ENCODE measurements around the gene NLRC5.
"Not testable (repeated sequence)": the region's sequence is repeated elsewhere in the genome, so short reads cannot be mapped to it uniquely, and the experiment has no call there.

NLRC5 gene

DNA sequence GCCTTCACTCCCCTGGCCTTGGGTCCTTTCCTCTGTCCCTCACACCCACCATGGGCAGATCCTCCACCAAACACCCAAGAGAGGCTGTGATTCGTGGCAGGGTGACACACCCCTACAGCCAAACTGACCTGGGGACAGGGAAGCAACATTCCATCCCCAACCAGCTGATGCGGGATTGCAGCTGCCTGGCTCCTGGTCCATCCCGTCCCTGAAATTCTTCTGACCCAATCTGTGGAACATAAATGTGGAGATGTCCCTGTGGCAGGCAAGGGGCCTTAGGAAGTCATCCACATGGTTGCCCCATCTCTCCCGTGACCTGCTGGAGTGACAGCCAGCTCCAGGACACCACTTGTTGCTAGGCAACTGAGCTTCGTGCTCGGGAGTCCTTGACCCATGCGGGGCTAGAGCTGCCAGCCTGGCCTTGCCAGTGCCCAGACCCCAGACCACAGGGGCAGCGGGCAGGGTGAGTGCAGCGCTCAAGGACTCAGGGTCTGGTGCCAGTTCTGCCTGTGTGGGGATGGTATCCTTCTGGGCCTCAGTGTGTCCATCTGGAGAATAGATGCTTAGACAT is 69.0 kb downstream of the NLRC5 start:
- POLR2A ChIA-PET, result no interaction called here
- no peak overlapping the region for H3K4me3 ChIP-seq (ENCODE audit: low read depth, low read length)
- CTCF ChIA-PET, result interaction anchor here (1.8 to 8.7 kb wide), 2 partner anchors 13 to 26 kb away, joined by 7 to 38 read pairs; no protein-coding TSS in a partner anchor
- DNase-seq (ENCODE audit: low read depth, low spot score), result no peak
- TF ChIP-seq, protein P1, sequence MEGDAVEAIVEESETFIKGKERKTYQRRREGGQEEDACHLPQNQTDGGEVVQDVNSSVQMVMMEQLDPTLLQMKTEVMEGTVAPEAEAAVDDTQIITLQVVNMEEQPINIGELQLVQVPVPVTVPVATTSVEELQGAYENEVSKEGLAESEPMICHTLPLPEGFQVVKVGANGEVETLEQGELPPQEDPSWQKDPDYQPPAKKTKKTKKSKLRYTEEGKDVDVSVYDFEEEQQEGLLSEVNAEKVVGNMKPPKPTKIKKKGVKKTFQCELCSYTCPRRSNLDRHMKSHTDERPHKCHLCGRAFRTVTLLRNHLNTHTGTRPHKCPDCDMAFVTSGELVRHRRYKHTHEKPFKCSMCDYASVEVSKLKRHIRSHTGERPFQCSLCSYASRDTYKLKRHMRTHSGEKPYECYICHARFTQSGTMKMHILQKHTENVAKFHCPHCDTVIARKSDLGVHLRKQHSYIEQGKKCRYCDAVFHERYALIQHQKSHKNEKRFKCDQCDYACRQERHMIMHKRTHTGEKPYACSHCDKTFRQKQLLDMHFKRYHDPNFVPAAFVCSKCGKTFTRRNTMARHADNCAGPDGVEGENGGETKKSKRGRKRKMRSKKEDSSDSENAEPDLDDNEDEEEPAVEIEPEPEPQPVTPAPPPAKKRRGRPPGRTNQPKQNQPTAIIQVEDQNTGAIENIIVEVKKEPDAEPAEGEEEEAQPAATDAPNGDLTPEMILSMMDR (IDR thresholded peaks at IDR 0.05; ENCODE audit: insufficient read depth, low read length, missing control alignments), result no peak

DNA sequence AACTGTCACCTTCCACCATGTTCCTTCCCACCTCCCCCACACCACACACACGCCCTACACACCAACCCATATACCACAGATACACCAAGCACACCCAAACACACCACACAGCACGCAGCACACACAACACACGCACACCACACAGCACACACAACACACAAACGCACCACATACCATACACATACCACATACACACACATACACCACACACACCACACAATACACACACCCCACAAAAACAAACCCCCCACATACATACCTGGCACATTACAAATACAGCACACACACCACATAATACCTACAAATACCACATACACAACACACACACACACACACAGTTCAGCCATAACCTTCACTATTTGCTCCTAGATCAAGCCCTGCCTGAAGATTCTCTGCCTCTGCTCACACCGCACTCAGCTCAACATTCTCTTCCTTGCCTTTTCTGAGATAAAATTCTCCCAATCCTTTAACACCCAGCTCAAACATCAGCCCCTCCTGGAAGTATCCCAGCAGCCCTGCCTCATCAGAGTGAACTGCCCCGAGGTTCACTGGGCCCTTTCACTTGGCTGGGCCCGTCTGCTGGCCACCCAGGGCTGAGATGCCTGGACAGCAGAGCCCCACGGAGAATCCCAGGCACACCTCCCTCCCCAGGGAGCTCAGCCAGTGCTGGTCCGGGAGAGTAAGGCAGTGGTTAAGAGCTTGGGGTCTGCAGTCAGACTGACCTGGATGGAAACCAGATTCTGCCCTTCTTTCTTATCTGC is 71.1 kb downstream of the NLRC5 start:
- ChIA-PET CTCF (interaction anchor here (2.2 to 8.7 kb wide), 4 partner anchors 9 to 32 kb away, joined by 6 to 38 read pairs (median 22); partner anchors contain the start of gene CPNE2), POLR2A (no interaction called here)
- TF ChIP-seq, protein P1 (IDR thresholded peaks at IDR 0.05; ENCODE audit: insufficient read depth, low read length, missing control alignments), result no peak
- no peak for DNase-seq (ENCODE audit: low read depth, low spot score)
- no peak overlapping the region for H3K4me3 ChIP-seq (ENCODE audit: low read depth, low read length)

DNA sequence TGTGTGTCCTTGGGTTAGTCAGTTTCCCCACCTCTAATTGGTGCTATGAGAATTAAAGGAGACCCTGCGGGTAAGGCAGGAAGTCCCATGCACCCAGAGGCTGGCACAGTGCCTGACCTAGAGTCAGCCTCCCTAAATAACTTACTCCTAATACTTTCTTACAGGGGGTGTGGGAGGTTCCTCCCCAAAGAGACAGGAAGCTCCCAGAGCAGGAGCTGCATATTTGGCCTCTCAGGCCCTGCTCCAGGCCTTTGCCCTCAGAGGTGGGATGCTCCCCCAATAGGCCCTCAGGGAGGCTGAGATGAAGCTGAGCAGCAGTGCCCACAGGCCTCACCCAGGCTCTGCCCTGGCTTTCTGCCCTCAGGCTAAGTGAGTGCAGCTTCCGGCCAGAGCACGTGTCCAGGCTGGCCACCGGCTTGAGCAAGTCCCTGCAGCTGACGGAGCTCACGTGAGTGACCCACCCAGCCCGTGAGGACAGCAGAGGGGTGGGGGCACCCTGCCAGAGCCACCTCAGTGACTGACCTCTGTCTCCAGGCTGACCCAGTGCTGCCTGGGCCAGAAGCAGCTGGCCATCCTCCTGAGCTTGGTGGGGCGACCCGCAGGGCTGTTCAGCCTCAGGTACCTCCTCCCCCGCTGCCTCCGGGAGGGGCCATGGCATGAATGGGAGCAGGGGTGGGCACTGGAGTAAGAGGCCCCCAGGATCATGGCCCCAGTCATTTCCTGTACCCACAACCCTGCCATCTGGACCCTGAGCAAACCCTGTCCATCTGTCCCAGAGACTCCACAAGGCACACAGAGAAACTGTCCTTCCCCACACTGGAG is 71.9 kb downstream of the NLRC5 start:
- CTCF ChIA-PET, result interaction anchor here (1.0 to 8.7 kb wide), 5 partner anchors 8 to 268 kb away, joined by 4 to 38 read pairs (median 15); partner anchors contain the start of gene CPNE2
- POLR2A ChIA-PET, result no interaction called here
- DNase-seq (ENCODE audit: low read depth, low spot score), result no peak
- TF ChIP-seq, protein P1 (IDR thresholded peaks at IDR 0.05; ENCODE audit: insufficient read depth, low read length, missing control alignments), result no peak
- no peak overlapping the region for H3K4me3 ChIP-seq (ENCODE audit: low read depth, low read length)

DNA sequence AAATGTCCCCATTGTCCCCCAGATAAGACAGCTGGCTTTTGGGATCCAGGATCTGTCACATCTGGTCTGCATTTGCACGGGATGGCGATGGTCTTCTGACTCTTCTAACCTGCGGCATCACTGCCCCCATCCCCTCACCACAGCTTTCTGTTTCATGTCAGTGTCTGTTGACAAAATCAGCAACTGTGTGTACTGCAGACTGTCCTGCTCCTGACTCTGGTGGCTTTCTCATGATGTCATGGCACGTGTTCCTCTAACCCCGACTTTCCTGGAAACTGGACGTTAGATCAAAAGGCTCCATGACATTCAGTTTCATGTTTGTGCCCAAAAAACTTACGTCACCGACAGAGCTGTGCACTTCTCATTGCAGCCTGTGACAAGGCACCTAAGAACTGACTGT is 73.0 kb downstream of the NLRC5 start:
- no peak overlapping the region for H3K4me3 ChIP-seq (ENCODE audit: low read depth, low read length)
- CTCF ChIA-PET, result interaction anchor here (1.0 to 8.7 kb wide), 4 partner anchors 17 to 269 kb away, joined by 4 to 38 read pairs (median 22); partner anchors contain the start of gene CPNE2
- POLR2A ChIA-PET, result no interaction called here
- TF ChIP-seq, protein P1 (IDR thresholded peaks at IDR 0.05; ENCODE audit: insufficient read depth, low read length, missing control alignments), result no peak
- DNase-seq (ENCODE audit: low read depth, low spot score), result no peak

DNA sequence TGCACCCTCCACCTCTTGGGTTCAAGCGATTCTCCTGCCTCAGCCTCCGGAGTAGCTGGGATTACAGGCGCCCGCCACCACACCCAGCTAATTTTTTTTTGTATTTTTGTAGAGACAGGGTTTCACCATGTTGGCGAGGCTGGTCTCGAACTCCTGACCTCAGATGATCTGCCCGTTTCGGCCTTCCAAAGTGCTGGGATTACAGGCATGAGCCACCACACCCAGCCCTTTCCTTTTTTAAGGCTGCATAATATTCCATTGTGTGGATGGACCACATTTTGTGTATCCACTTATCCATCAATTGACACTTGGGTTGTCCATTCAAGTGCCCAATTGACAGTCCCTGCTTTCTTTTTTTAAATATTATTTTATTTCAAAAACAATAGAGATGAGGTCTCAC is 73.8 kb downstream of the NLRC5 start:
- POLR2A ChIA-PET; DNase-seq (ENCODE audit: low read depth, low spot score); H3K4me3 ChIP-seq (ENCODE audit: low read depth, low read length): not testable (repeated sequence)
- CTCF ChIA-PET, result interaction anchor here (1.0 to 4.6 kb wide), 2 partner anchors 17 to 21 kb away, joined by 3 to 29 read pairs; no protein-coding TSS in a partner anchor

DNA sequence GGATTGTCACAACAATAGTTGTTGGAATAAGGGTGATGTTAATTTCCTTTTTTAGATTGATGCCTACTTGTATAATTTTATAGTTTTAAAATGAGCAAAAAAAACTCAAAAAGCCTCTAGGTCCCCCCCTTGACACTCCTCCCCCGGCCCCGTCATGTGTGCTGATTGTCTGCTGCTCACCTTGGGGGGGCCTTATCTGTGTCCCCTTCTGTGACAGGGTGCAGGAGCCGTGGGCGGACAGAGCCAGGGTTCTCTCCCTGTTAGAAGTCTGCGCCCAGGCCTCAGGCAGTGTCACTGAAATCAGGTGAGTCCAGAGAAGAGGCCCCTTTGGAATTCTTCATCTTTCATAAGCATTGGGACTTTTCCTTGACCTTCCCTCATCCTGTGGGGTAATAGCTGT is 75.6 kb downstream of the NLRC5 start:
- POLR2A ChIA-PET, result no interaction called here
- no peak for DNase-seq (ENCODE audit: low read depth, low spot score)
- H3K4me3 ChIP-seq (ENCODE audit: low read depth, low read length), result no peak overlapping the region
- TF ChIP-seq, protein P1 (IDR thresholded peaks at IDR 0.05; ENCODE audit: insufficient read depth, low read length, missing control alignments), result no peak
- CTCF ChIA-PET, result interaction anchor here (1.7 to 1.8 kb wide), 2 partner anchors 9 to 18 kb away, joined by 5 to 6 read pairs; no protein-coding TSS in a partner anchor

Data from AG04449 (cell line).